Karpas-422 (cell line): ENCODE measurements around the gene NID2. TPM values are rescaled to one million over a fixed set of nuclear protein-coding genes. Genes with fewer than 3 reads are reported as not detected.

ENCODE experiments used
- DNase-seq: peaks from one replicate; pipeline ENCODE4 v3.0.0-alpha.2; 2015
- H2AFZ ChIP-seq: fragments of 200-600 bp; sonication (generic); 2 replicates; pipeline ENCODE4 v1.6.1; 2014; ENCODE audit warnings: antibody characterized with exemption, low read length, mixed read lengths
- H3K27ac ChIP-seq: fragments of 200-600 bp; sonication (generic); 2 replicates; pipeline ENCODE4 v1.5.1; 2014; ENCODE audit warnings: mild to moderate bottlenecking, low read length, moderate library complexity
- H3K27me3 ChIP-seq: fragments of 200-600 bp; sonication (generic); 2 replicates; pipeline ENCODE4 v1.6.1; 2014; ENCODE audit warnings: low read length, mixed read lengths
- H3K36me3 ChIP-seq: fragments of 200-600 bp; sonication (generic); 2 replicates; pipeline ENCODE4 v1.6.1; 2014; ENCODE audit warnings: low read length, mixed read lengths; ENCODE audit not compliant: insufficient read depth
- H3K4me1 ChIP-seq: fragments of 200-600 bp; sonication (generic); 2 replicates; pipeline ENCODE4 v1.6.1; 2014; ENCODE audit warnings: mild to moderate bottlenecking, low read length, mixed read lengths
- H3K4me2 ChIP-seq: fragments of 200-600 bp; sonication (generic); 2 replicates; pipeline ENCODE4 v1.6.1; 2014; ENCODE audit warnings: low read length, low read depth, mild to moderate bottlenecking; ENCODE audit not compliant: poor library complexity, severe bottlenecking
- H3K4me3 ChIP-seq: fragments of 200-600 bp; sonication (generic); 2 replicates; pipeline ENCODE4 v1.5.1; 2014; ENCODE audit warnings: mild to moderate bottlenecking, antibody characterized with exemption, low read length, mixed read lengths
- H3K79me2 ChIP-seq: fragments of 200-600 bp; sonication (generic); 2 replicates; pipeline ENCODE4 v1.6.1; 2014; ENCODE audit warnings: mild to moderate bottlenecking, low read length, mixed read lengths
- H3K9ac ChIP-seq: fragments of 200-600 bp; sonication (generic); 2 replicates; pipeline ENCODE4 v1.6.0; 2014; ENCODE audit warnings: low read length
- H3K9me2 ChIP-seq: fragments of 200-600 bp; sonication (generic), shearing (Covaris generic); replicated peaks from 2 replicates; pipeline ENCODE4 v1.6.0; 2014; ENCODE audit warnings: mild to moderate bottlenecking, low read length, moderate library complexity; ENCODE audit not compliant: insufficient read depth
- H3K9me3 ChIP-seq: fragments of 300-700, 200-600 bp; sonication (generic); 2 replicates; pipeline ENCODE4 v1.6.1; 2014; ENCODE audit warnings: low read length, mixed read lengths
- H4K20me1 ChIP-seq: fragments of 200-600 bp; sonication (generic); 2 replicates; pipeline ENCODE4 v1.6.1; 2014; ENCODE audit warnings: mild to moderate bottlenecking, antibody characterized with exemption, low read length, low read depth; ENCODE audit not compliant: insufficient read depth
- total RNA-seq: library from RNA; depleted of rRNA; stranded (reverse); fragments of >200 nt; shearing (Covaris generic); gene quantifications from 2 replicates; pipeline ENCODE4 v1.2.3, GENCODE V29; 2014; ENCODE audit warnings: low replicate concordance; rRNA removed

NID2 gene
- not detected in 2 replicates for total RNA-seq

- Histone ChIP-seq H3K27me3 (no peaks in the 10 kb centered on the region), H3K4me3 (no peak within 1 kb of the TSS), H3K9me2 (no peaks in the 10 kb centered on the region), H3K4me2 (no peak within 1 kb of the TSS), H2AFZ (no peak within 1 kb of the TSS), H3K27ac (no peak within 1 kb of the TSS), H3K79me2 (no peaks in the 10 kb centered on the region), H3K4me1 (no peaks in the 10 kb centered on the region), H3K36me3 (no peaks in the 10 kb centered on the region), H4K20me1 (no peaks in the 10 kb centered on the region), H3K9ac (no peak within 1 kb of the TSS), H3K9me3 (no peaks in the 10 kb centered on the region)
- DNase-seq = no peak
These were observed at the start of gene NID2 for GRCh38 chr14:52068615-52069306. Gene NID2, minus strand, starts transcription at chr14:52069059. Its CDS starts 65 bp downstream, at chr14:52068994.

GRCh38 chr14:52117111-52117832 lies 48.4 kb upstream of the NID2 start:
- H3K36me3 ChIP-seq = no peaks in the 10 kb centered on the region
- H3K4me3 ChIP-seq = no peak overlapping the region
- DNase-seq = no peak
- no peak overlapping the region for H3K9ac ChIP-seq
- no peaks in the 10 kb centered on the region for H3K4me1 ChIP-seq
- H3K9me2 ChIP-seq = no peaks in the 10 kb centered on the region
- no peaks in the 10 kb centered on the region for H3K27me3 ChIP-seq
- no peak overlapping the region for H2AFZ ChIP-seq
- H4K20me1 ChIP-seq = no peaks in the 10 kb centered on the region
- no peaks in the 10 kb centered on the region for H3K9me3 ChIP-seq
- H3K27ac ChIP-seq = no peak overlapping the region
- no peak overlapping the region for H3K4me2 ChIP-seq
- H3K79me2 ChIP-seq = no peaks in the 10 kb centered on the region

GRCh38 chr14:52115286-52115685 lies 46.4 kb upstream of the NID2 start:
- H4K20me1 ChIP-seq = no peaks in the 10 kb centered on the region
- H3K79me2 ChIP-seq = no peaks in the 10 kb centered on the region
- no peaks in the 10 kb centered on the region for H3K27me3 ChIP-seq
- H3K9me3 ChIP-seq = no peaks in the 10 kb centered on the region
- no peaks in the 10 kb centered on the region for H3K4me1 ChIP-seq
- no peaks in the 10 kb centered on the region for H3K9me2 ChIP-seq
- no peak overlapping the region for H3K4me2 ChIP-seq
- no peak for DNase-seq
- no peak overlapping the region for H3K4me3 ChIP-seq
- no peak overlapping the region for H2AFZ ChIP-seq
- H3K27ac ChIP-seq = no peak overlapping the region
- no peak overlapping the region for H3K9ac ChIP-seq
- no peaks in the 10 kb centered on the region for H3K36me3 ChIP-seq

- H3K36me3 ChIP-seq = no peaks in the 10 kb centered on the region
- DNase-seq = no peak
- H3K9ac ChIP-seq = no peak overlapping the region
- H3K9me3 ChIP-seq = no peaks in the 10 kb centered on the region
- H3K4me3 ChIP-seq = no peak overlapping the region
- H3K9me2 ChIP-seq = no peaks in the 10 kb centered on the region
- no peaks in the 10 kb centered on the region for H3K79me2 ChIP-seq
- H2AFZ ChIP-seq = no peak overlapping the region
- no peaks in the 10 kb centered on the region for H3K27me3 ChIP-seq
- H3K27ac ChIP-seq = no peak overlapping the region
- H3K4me2 ChIP-seq = no peak overlapping the region
- no peaks in the 10 kb centered on the region for H3K4me1 ChIP-seq
- no peaks in the 10 kb centered on the region for H4K20me1 ChIP-seq
These were observed 43.6 kb upstream of the NID2 start for GRCh38 chr14:52112336-52113018.

GRCh38 chr14:52111583-52111982 lies 42.7 kb upstream of the NID2 start:
- Histone ChIP-seq H3K27me3 (no peaks in the 10 kb centered on the region), H2AFZ (no peak overlapping the region), H3K4me2 (no peak overlapping the region), H3K9me3 (no peaks in the 10 kb centered on the region), H3K9ac (no peak overlapping the region), H3K79me2 (no peaks in the 10 kb centered on the region), H4K20me1 (no peaks in the 10 kb centered on the region), H3K4me3 (no peak overlapping the region), H3K9me2 (no peaks in the 10 kb centered on the region), H3K36me3 (no peaks in the 10 kb centered on the region), H3K27ac (no peak overlapping the region), H3K4me1 (no peaks in the 10 kb centered on the region)
- no peak for DNase-seq

- Histone ChIP-seq H3K9ac (no peak overlapping the region), H2AFZ (no peak overlapping the region)
These were observed 41.7 kb upstream of the NID2 start for GRCh38 chr14:52110441-52111086.

GRCh38 chr14:52108823-52109222 lies 40.0 kb upstream of the NID2 start:
- Histone ChIP-seq H3K9me3 (no peaks in the 10 kb centered on the region), H3K27ac (no peak overlapping the region), H3K9ac (no peak overlapping the region), H2AFZ (no peak overlapping the region), H3K27me3 (no peaks in the 10 kb centered on the region), H3K4me3 (no peak overlapping the region), H3K9me2 (no peaks in the 10 kb centered on the region), H4K20me1 (no peaks in the 10 kb centered on the region), H3K79me2 (no peaks in the 10 kb centered on the region), H3K4me2 (no peak overlapping the region), H3K4me1 (no peaks in the 10 kb centered on the region), H3K36me3 (no peaks in the 10 kb centered on the region)
- no peak for DNase-seq

More at GRCh38 chr14:52110441-52111086, 41.7 kb upstream of the NID2 start:
- no peaks in the 10 kb centered on the region for H3K9me3 ChIP-seq
- H3K79me2 ChIP-seq = no peaks in the 10 kb centered on the region
- no peak overlapping the region for H3K27ac ChIP-seq
- no peaks in the 10 kb centered on the region for H4K20me1 ChIP-seq
- H3K27me3 ChIP-seq = no peaks in the 10 kb centered on the region
- H3K36me3 ChIP-seq = no peaks in the 10 kb centered on the region
- no peak overlapping the region for H3K4me3 ChIP-seq
- no peak for DNase-seq
- no peaks in the 10 kb centered on the region for H3K4me1 ChIP-seq
- no peak overlapping the region for H3K4me2 ChIP-seq
- no peaks in the 10 kb centered on the region for H3K9me2 ChIP-seq

GRCh38 chr14:52106840-52107239 lies 38.0 kb upstream of the NID2 start:
- no peaks in the 10 kb centered on the region for H4K20me1 ChIP-seq

More at GRCh38 chr14:52106840-52107239, 38.0 kb upstream of the NID2 start:
- Histone ChIP-seq H3K27ac (no peak overlapping the region), H3K4me2 (no peak overlapping the region), H2AFZ (no peak overlapping the region), H3K36me3 (no peaks in the 10 kb centered on the region), H3K9me2 (no peaks in the 10 kb centered on the region), H3K4me1 (no peaks in the 10 kb centered on the region), H3K4me3 (no peak overlapping the region), H3K79me2 (no peaks in the 10 kb centered on the region), H3K27me3 (no peaks in the 10 kb centered on the region), H3K9me3 (no peaks in the 10 kb centered on the region), H3K9ac (no peak overlapping the region)
- no peak for DNase-seq
